GM12878 (cell line): ENCODE data around the gene BTG2. TPM values are rescaled to one million over a fixed set of nuclear protein-coding genes. Genes with fewer than 3 reads are reported as not detected.
A peak's percentile ranks its signal among the peaks of the same experiment; 100 is the strongest.

ENCODE experiments used
- ATAC-seq: fragments of 200-7000 bp; cut with Tn5 transposase; 3 replicates; pipeline ENCODE4 v1.9.1; 2020; ENCODE audit warnings: mild to moderate bottlenecking, moderate library complexity
- BruUV-seq: library from RNA; stranded (reverse); fragments of 400-500 nt; replicated peaks from 2 replicates; lab custom pipeline; 2021; lab: Mats Ljungman, UMichigan
- CTCF ChIA-PET: fragments of 300-600 bp; sonication (Branson Sonifier 250); formaldehyde crosslinking; extraction: SDS; loops from one replicate; lab custom pipeline; 2021; ENCODE audit warnings: inconsistent platforms; lab: Yijun Ruan, JAX
- POLR2A ChIA-PET: fragments of 350-600 bp; formaldehyde crosslinking; extraction: SDS; loops from one replicate; lab custom pipeline; 2021; ENCODE audit warnings: inconsistent platforms; lab: Charles Lee
- RAD21 ChIA-PET: fragments of 300-600 bp; sonication (Branson Sonifier 250); formaldehyde crosslinking; loops from one replicate; lab custom pipeline; 2023; ENCODE audit warnings: antibody characterized with exemption; ENCODE audit not compliant: unreplicated experiment; lab: Charles Lee
- SMC1A ChIA-PET: fragments of 300-600 bp; sonication (Branson Sonifier 250); formaldehyde crosslinking; loops from one replicate; lab custom pipeline; 2023; ENCODE audit not compliant: unreplicated experiment, uncharacterized antibody; lab: Charles Lee
- DNase-seq: peaks from one replicate; pipeline ENCODE4 v3.0.0-alpha.2; 2011; ENCODE audit warnings: low read depth, low spot score
- FAIRE-seq: peaks from 3 replicates; lab custom pipeline; 2011; peaks lifted over from hg19 to GRCh38; lab: Jason Lieb, UNC
- H2AFZ ChIP-seq: 2 replicates; pipeline ENCODE4 v1.6.0; 2011; ENCODE audit warnings: low read depth, low read length, control low read depth; ENCODE audit not compliant: control insufficient read depth
- H3K27ac ChIP-seq: 2 replicates; pipeline ENCODE4 v1.5.1; 2011; ENCODE audit warnings: control low read depth; ENCODE audit not compliant: control insufficient read depth, insufficient read depth
- H3K27me3 ChIP-seq, 2 experiments: replicated peaks in 1 of 2; 2 replicates each; pipeline versions ENCODE4 v1.6.0 to v1.6.1; 2011; ENCODE audit warnings: low read length in 1 of 2; ENCODE audit not compliant: control insufficient read depth in 2 of 2, insufficient read depth in 2 of 2
- H3K36me3 ChIP-seq, 2 experiments: 2 replicates each; pipeline ENCODE4 v1.5.1; 2011; ENCODE audit warnings: low read length in 1 of 2; ENCODE audit not compliant: control insufficient read depth in 2 of 2, insufficient read depth in 2 of 2
- H3K4me1 ChIP-seq: 2 replicates; pipeline ENCODE4 v1.6.1; 2011; ENCODE audit warnings: mild to moderate bottlenecking, low read length, moderate library complexity, mixed read lengths; ENCODE audit not compliant: control insufficient read depth, insufficient read depth
- H3K4me2 ChIP-seq: 2 replicates; pipeline ENCODE4 v1.6.0; 2011; ENCODE audit warnings: control low read depth; ENCODE audit not compliant: control insufficient read depth, insufficient read depth
- H3K4me3 ChIP-seq: fragments of 200-600 bp; sonication (generic); 2 replicates; pipeline ENCODE4 v1.5.1; 2016
- H3K79me2 ChIP-seq: 2 replicates; pipeline ENCODE4 v1.6.0; 2011; ENCODE audit warnings: low read length; ENCODE audit not compliant: control insufficient read depth, insufficient read depth
- H3K9ac ChIP-seq: 2 replicates; pipeline ENCODE4 v1.8.0; 2011; ENCODE audit warnings: low read length, control low read depth, mixed read lengths; ENCODE audit not compliant: control insufficient read depth, insufficient read depth
- H3K9me3 ChIP-seq: replicated peaks from 3 replicates; pipeline ENCODE4 v1.5.1; 2011; ENCODE audit warnings: mild to moderate bottlenecking, low read length; ENCODE audit not compliant: control insufficient read depth, insufficient read depth
- H4K20me1 ChIP-seq: 2 replicates; pipeline ENCODE4 v1.6.0; 2011; ENCODE audit not compliant: control insufficient read depth, insufficient read depth
- BHLHE40 ChIP-seq, 2 experiments: fragments of 450-650 bp in 1 of 2; IDR thresholded peaks; 2 replicates each; pipeline ENCODE4 v1.6.1; 2011 to 2017; ENCODE audit warnings: low read depth in 2 of 2, borderline replicate concordance in 1 of 2, improper control_type of control experiment in 1 of 2, low read length in 1 of 2, mild to moderate bottlenecking in 1 of 2
- CUX1 ChIP-seq: IDR thresholded peaks from 2 replicates; pipeline ENCODE4 v1.6.1; 2012; ENCODE audit warnings: improper control_type of control experiment, low read depth, low read length; ENCODE audit not compliant: insufficient replicate concordance
- SREBF1 ChIP-seq: IDR thresholded peaks from 2 replicates; pipeline ENCODE4 v1.6.1; 2012; ENCODE audit warnings: mild to moderate bottlenecking, low read length
- ZNF217 ChIP-seq: fragments of 450-650 bp; IDR thresholded peaks from 2 replicates; pipeline ENCODE4 v1.6.1; 2017; ENCODE audit warnings: antibody characterized with exemption, mild to moderate bottlenecking
- WGBS: methylation state at CpG from one replicate; pipeline ENCODE4 v1.1.6; 2016; ENCODE audit warnings: low lambda C conversion rate; ENCODE audit not compliant: insufficient replicate concordance, insufficient coverage; ENCODE audit errors: missing lambda C conversion rate; 5-methylcytosine and 5-hydroxymethylcytosine counted together
- in situ Hi-C: fragments of 300-500 bp; cut with MboI; formaldehyde crosslinking; loops from 9 replicates; pipeline ENCODE4 v1.14.3; 2018; ENCODE audit warnings: mixed read lengths
- intact Hi-C: fragments of 100-400 bp; cut with micrococcal nuclease; formaldehyde crosslinking; loops from one replicate; pipeline ENCODE4 v1.14.2; 2022; ENCODE audit not compliant: unreplicated experiment
- polyA plus RNA-seq, 11 experiments: library from polyadenylated mRNA; depleted of rRNA in 4 of 11; unstranded in 6 of 11; stranded (reverse) in 5 of 11; fragments of >200 nt; fragmentation: Nextera tagmentation in 4 of 11; fragmentation: Illumina TruSeq in 1 of 11; extraction: Ambion mirVana in 4 of 11; extraction: Trizol in 1 of 11; gene quantifications; 1 replicate in 1 of 11; 2 replicates in 10 of 11; pipeline versions ENCODE4 v1.2.1 to v1.2.3, GENCODE V29; 2011 to 2016; ENCODE audit warnings: inconsistent platforms in 2 of 11, missing spikeins in 2 of 11, low read depth in 1 of 11
- total RNA-seq, 4 experiments: library from RNA; depleted of rRNA in 3 of 4; stranded (reverse); fragments of >200 nt in 3 of 4; fragmentation: Illumina TruSeq in 1 of 4; extraction: Trizol in 1 of 4; gene quantifications; 2 replicates each; pipeline versions ENCODE4 v1.2.1 to v1.2.3, GENCODE V29; 2013 to 2021
- TF ChIP-seq, protein P1 (sequence below), 3 experiments: IDR thresholded peaks in 2 of 3; conservative IDR thresholded peaks in 1 of 3; 2 replicates each; pipeline ENCODE4 v1.5.1; 2011; ENCODE audit warnings: low read depth in 3 of 3, low read length in 3 of 3, mild to moderate bottlenecking in 3 of 3, control low read depth in 2 of 3, moderate library complexity in 2 of 3, inconsistent platforms in 1 of 3, mixed read lengths in 1 of 3; ENCODE audit not compliant: control insufficient read depth in 2 of 3, insufficient read depth in 1 of 3; ENCODE audit errors: extremely low read depth in 1 of 3

BTG2 gene
- total and polyA plus RNA-seq, 10 of the 15 experiments (the other 5 are each of a cell fraction or from before 2014, with no cell fraction given), result 23.3 to 160 (median 98.1) TPM

GRCh38 chr1:203286161-203286984 is 18.9 kb upstream of the BTG2 start:
- TF ChIP-seq, protein P1, sequence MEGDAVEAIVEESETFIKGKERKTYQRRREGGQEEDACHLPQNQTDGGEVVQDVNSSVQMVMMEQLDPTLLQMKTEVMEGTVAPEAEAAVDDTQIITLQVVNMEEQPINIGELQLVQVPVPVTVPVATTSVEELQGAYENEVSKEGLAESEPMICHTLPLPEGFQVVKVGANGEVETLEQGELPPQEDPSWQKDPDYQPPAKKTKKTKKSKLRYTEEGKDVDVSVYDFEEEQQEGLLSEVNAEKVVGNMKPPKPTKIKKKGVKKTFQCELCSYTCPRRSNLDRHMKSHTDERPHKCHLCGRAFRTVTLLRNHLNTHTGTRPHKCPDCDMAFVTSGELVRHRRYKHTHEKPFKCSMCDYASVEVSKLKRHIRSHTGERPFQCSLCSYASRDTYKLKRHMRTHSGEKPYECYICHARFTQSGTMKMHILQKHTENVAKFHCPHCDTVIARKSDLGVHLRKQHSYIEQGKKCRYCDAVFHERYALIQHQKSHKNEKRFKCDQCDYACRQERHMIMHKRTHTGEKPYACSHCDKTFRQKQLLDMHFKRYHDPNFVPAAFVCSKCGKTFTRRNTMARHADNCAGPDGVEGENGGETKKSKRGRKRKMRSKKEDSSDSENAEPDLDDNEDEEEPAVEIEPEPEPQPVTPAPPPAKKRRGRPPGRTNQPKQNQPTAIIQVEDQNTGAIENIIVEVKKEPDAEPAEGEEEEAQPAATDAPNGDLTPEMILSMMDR (IDR thresholded peaks at IDR 0.05 in 2 of 3, conservative IDR thresholded peaks at IDR 0.05 in 1 of 3; ENCODE audit: control insufficient read depth in 2 of 3, extremely low read depth in 1 of 3, insufficient read depth in 1 of 3, low read depth in 3 of 3, low read length in 3 of 3), result peak in 1 of 3 experiments; percentile 27; a peak in 2 of 6 replicates
- TF ChIP-seq BHLHE40 (IDR thresholded peaks at IDR 0.05; ENCODE audit: borderline replicate concordance in 1 of 2, low read depth in 2 of 2, low read length in 1 of 2), result no peak
- no peak for TF ChIP-seq ZNF217
- no peak for TF ChIP-seq SREBF1
- TF ChIP-seq CUX1, result peak; percentile 43
- RAD21 ChIA-PET, result interaction anchor here (0.9 to 30.0 kb wide), 6 partner anchors 9 to 50 kb away, joined by 3 to 541 read pairs (median 154); partner anchors contain the start of gene BTG2
- peak overlapping the region; percentile 73 for H3K9ac ChIP-seq
- H3K79me2 ChIP-seq, result peaks cover 16% of the 10 kb centered on the region
- 41% methylated on average over 9 of the region's 9 CpGs for WGBS
- peak overlapping the region; percentile 24; the same call in 1 of the 2 replicates for H2AFZ ChIP-seq
- ATAC-seq, result no peak
- in situ Hi-C loops (loop anchor here (25.0 kb wide), 1 partner anchor 1226 kb away; the partner anchor contains the start of gene MDM4), intact Hi-C loops (no loop called here)
- H3K4me1 ChIP-seq, result peaks cover 69% of the 10 kb centered on the region
- no peaks in the 10 kb centered on the region for H4K20me1 ChIP-seq
- no peaks in the 10 kb centered on the region for H3K27me3 ChIP-seq
- no peak for FAIRE-seq
- no peak for DNase-seq
- no peaks in the 10 kb centered on the region for H3K36me3 ChIP-seq
- POLR2A ChIA-PET, result interaction anchor here (1.1 to 20.0 kb wide), 8 partner anchors 10 to 166 kb away, joined by 3 to 395 read pairs (median 76); partner anchors contain the start of gene BTG2
- H3K9me3 ChIP-seq, result no peaks in the 10 kb centered on the region
- H3K4me3 ChIP-seq, result peak overlapping the region; percentile 25; the same call in 1 of the 2 replicates
- BruUV-seq, result TSS peak; percentile 75
- CTCF ChIA-PET, result interaction anchor here (1.0 to 14.4 kb wide), 7 partner anchors 8 to 52 kb away, joined by 4 to 207 read pairs (median 72); partner anchors contain the start of gene BTG2
- peak overlapping the region; percentile 93 for H3K4me2 ChIP-seq
- SMC1A ChIA-PET, result interaction anchor here (0.9 to 30.2 kb wide), 5 partner anchors 22 to 157 kb away, joined by 3 to 590 read pairs (median 10); partner anchors contain the start of gene BTG2
- peak overlapping the region; percentile 100 for H3K27ac ChIP-seq
